GDM1 (cell line): ENCODE data around the gene NCOA7.
"Not testable (repeated sequence)": the region's sequence is repeated elsewhere in the genome, so short reads cannot be mapped to it uniquely, and the experiment has no call there.

Experiments
- DNase-seq: peaks from one replicate; lab custom pipeline; 2025; lab: John Stamatoyannopoulos, UW

The NCOA7 gene

GRCh38 chr6:125753218-125753936 lies 37.4 kb upstream of the NCOA7 start:
- no peak for DNase-seq

- DNase-seq: no peak
Observed at GRCh38 chr6:125753937-125754259, 36.9 kb upstream of the NCOA7 start.

GRCh38 chr6:125754566-125754965 lies 36.2 kb upstream of the NCOA7 start:
- DNase-seq: no peak

GRCh38 chr6:125759184-125759902 lies 31.4 kb upstream of the NCOA7 start:
- no peak for DNase-seq

- DNase-seq: no peak
Observed at GRCh38 chr6:125759959-125760457, 30.8 kb upstream of the NCOA7 start.

- DNase-seq: no peak
Observed at GRCh38 chr6:125764121-125764671, 26.6 kb upstream of the NCOA7 start.

- DNase-seq: no peak
Observed at GRCh38 chr6:125765944-125766343, 24.8 kb upstream of the NCOA7 start.

- DNase-seq: no peak
Observed at GRCh38 chr6:125766641-125767040, 24.1 kb upstream of the NCOA7 start.

- no peak for DNase-seq
Observed at GRCh38 chr6:125769147-125769783, 21.5 kb upstream of the NCOA7 start.

GRCh38 chr6:125773387-125774341 lies 17.1 kb upstream of the NCOA7 start:
- no peak for DNase-seq

- DNase-seq: not testable (repeated sequence)
Observed at GRCh38 chr6:125776107-125776826, 14.5 kb upstream of the NCOA7 start.

GRCh38 chr6:125779924-125780539 lies 10.7 kb upstream of the NCOA7 start:
- peak; percentile 73 for DNase-seq

- peak; percentile 61 for DNase-seq
Observed at GRCh38 chr6:125780540-125781313, 10.0 kb upstream of the NCOA7 start.

GRCh38 chr6:125781314-125781868 lies 9.4 kb upstream of the NCOA7 start:
- no peak for DNase-seq

- DNase-seq: no peak
Observed at GRCh38 chr6:125784365-125784764, 6.4 kb upstream of the NCOA7 start.

GRCh38 chr6:125787791-125788190 lies 3.0 kb upstream of the NCOA7 start:
- no peak for DNase-seq

GRCh38 chr6:125789167-125789566 lies 1.6 kb upstream of the NCOA7 start:
- no peak for DNase-seq

GRCh38 chr6:125789576-125790357 lies 993 bp upstream of the NCOA7 start:
- peak; percentile 23 for DNase-seq
